Ovary (tissue), 3 donors: ENCODE data around the gene ZBTB43.

ENCODE experiments used
- POLR2A ChIP-seq: fragments of 450-650 bp; IDR thresholded peaks from one replicate; pipeline ENCODE4 v1.6.1; 2017; ENCODE audit warnings: antibody characterized with exemption, mild to moderate bottlenecking, moderate library complexity
- TF ChIP-seq, protein P1 (sequence below), 3 donors: fragments of 450-650 bp in 2 of 3; fragments of 200-600 bp in 1 of 3; IDR thresholded peaks; one replicate each; pipeline versions ENCODE4 v1.5.1 to v1.8.0; 2016 to 2022; ENCODE audit warnings: antibody characterized with exemption in 3 of 3, mild to moderate bottlenecking in 1 of 3
- donor health status: DM: no; HTN: no; CAD: no.

DNA sequence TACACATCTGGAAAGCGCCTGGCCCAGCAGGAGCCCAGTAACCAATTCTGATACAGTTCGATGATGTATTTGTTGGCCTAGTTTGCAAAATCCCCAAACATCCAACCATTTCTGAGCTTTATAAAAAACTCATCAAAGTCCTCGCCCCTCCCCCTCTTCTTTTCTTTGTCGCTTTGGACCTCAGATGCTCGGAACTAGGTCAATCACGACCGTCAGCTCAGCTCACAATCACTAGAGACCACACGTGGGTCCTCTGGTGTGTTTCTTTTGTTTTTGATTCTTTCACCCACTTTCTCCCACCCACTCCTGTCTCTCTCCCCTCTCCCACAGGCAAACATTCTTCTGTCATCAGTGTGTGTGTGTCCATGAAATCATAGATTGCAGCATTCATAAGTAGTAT is 26.7 kb upstream of the ZBTB43 start:
- TF ChIP-seq, protein P1, sequence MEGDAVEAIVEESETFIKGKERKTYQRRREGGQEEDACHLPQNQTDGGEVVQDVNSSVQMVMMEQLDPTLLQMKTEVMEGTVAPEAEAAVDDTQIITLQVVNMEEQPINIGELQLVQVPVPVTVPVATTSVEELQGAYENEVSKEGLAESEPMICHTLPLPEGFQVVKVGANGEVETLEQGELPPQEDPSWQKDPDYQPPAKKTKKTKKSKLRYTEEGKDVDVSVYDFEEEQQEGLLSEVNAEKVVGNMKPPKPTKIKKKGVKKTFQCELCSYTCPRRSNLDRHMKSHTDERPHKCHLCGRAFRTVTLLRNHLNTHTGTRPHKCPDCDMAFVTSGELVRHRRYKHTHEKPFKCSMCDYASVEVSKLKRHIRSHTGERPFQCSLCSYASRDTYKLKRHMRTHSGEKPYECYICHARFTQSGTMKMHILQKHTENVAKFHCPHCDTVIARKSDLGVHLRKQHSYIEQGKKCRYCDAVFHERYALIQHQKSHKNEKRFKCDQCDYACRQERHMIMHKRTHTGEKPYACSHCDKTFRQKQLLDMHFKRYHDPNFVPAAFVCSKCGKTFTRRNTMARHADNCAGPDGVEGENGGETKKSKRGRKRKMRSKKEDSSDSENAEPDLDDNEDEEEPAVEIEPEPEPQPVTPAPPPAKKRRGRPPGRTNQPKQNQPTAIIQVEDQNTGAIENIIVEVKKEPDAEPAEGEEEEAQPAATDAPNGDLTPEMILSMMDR (IDR thresholded peaks at IDR 0.05), result no peak
- no peak for TF ChIP-seq POLR2A
